ENCODE measurements around the gene PDS5A.
"Not testable (repeated sequence)": the region's sequence is repeated elsewhere in the genome, so short reads cannot be mapped to it uniquely, and the experiment has no call there.

The PDS5A gene

DNA sequence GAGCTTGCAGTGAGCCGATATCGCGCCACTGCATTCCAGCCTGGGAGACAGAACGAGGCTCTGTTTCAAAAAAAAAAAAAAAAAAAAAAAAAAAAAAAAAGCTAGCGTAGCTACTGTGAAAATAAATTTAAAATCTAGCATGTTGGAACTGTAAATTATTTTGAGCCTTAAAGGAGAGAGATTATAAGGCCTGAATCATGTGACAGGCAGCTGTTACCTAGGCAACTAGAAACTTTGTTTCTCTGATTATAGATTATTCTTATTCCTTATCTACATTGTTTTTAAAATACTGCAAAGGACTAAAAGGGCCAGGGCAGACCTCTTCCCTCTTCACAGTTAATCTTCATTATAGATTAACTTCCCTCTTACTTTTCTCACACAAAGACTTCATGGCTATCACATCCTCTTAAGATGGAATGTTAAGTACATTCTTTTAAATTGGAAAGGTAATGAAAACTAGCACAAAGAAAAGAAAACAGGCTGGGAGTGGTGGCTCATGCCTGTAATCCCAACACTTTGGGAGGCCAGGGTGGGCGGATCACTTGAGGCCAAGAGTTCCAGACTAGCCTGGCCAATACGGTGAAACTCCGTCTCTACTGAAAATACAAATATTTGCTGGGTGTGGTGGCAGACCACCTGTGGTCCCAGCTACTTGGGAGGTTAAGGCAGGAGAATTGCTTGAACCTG lies 21.1 kb upstream of the PDS5A start:
- DNase-seq (ENCODE audit: low read depth, low spot score) = no peak
- no peak overlapping the region for H3K4me3 ChIP-seq (ENCODE audit: low read depth, low read length)
- ChIA-PET POLR2A (no interaction called here), CTCF (interaction anchor here (0.8 kb wide), 1 partner anchor 21 kb away, joined by 3 read pairs; no protein-coding TSS in a partner anchor)
- TF ChIP-seq, protein P1, sequence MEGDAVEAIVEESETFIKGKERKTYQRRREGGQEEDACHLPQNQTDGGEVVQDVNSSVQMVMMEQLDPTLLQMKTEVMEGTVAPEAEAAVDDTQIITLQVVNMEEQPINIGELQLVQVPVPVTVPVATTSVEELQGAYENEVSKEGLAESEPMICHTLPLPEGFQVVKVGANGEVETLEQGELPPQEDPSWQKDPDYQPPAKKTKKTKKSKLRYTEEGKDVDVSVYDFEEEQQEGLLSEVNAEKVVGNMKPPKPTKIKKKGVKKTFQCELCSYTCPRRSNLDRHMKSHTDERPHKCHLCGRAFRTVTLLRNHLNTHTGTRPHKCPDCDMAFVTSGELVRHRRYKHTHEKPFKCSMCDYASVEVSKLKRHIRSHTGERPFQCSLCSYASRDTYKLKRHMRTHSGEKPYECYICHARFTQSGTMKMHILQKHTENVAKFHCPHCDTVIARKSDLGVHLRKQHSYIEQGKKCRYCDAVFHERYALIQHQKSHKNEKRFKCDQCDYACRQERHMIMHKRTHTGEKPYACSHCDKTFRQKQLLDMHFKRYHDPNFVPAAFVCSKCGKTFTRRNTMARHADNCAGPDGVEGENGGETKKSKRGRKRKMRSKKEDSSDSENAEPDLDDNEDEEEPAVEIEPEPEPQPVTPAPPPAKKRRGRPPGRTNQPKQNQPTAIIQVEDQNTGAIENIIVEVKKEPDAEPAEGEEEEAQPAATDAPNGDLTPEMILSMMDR (IDR thresholded peaks at IDR 0.05; ENCODE audit: insufficient read depth, low read length, missing control alignments) = no peak

DNA sequence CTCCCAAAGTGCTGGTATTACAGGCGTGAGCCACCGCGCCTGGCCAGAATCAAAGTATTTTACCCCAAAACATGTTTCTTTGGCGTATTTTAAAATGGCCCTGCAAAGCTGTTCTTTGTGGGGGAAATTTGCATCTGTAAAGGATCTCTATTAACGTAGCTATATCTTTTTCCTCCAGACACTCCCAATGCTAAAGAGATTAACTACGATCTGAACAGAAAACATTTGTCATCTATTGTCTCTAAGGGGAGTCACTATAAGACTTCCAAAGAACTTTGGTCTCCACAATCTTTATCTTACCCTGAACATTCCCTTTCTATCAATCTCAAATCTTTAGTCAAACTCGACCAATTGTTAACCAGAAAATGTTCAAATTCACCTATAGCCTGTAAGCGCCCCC lies 19.1 kb upstream of the PDS5A start:
- no peak for DNase-seq (ENCODE audit: low read depth, low spot score)
- TF ChIP-seq, protein P1 (IDR thresholded peaks at IDR 0.05; ENCODE audit: insufficient read depth, low read length, missing control alignments) = no peak
- CTCF ChIA-PET = interaction anchor here (1.6 kb wide), 1 partner anchor 19 kb away, joined by 5 read pairs; no protein-coding TSS in a partner anchor
- no peak overlapping the region for H3K4me3 ChIP-seq (ENCODE audit: low read depth, low read length)
- POLR2A ChIA-PET = no interaction called here

DNA sequence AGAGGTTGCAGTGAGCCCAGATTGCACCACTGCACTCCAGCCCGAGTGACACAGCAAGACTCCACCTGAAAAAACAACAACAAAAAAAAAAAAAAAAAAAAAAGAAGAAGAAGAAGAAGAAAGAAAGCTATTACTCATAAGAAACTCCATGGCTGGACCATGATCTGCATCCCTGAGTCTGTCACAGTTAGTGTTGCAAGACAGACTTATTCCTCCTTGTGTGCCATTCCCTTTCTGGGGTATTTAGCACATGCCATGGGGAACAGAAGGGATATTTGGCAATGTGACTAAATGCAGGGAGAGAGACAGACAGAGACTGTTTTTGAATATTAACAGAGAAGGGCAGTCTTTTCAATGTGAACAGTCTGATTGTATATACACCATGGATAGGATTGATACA lies 16.7 kb upstream of the PDS5A start:
- no peak overlapping the region for H3K4me3 ChIP-seq (ENCODE audit: low read depth, low read length)
- TF ChIP-seq, protein P1 (IDR thresholded peaks at IDR 0.05; ENCODE audit: insufficient read depth, low read length, missing control alignments) = no peak
- CTCF ChIA-PET = interaction anchor here (3.9 kb wide), 1 partner anchor 16 kb away, joined by 28 read pairs; the partner anchor contains the start of gene PDS5A
- POLR2A ChIA-PET = no interaction called here
- no peak for DNase-seq (ENCODE audit: low read depth, low spot score)

DNA sequence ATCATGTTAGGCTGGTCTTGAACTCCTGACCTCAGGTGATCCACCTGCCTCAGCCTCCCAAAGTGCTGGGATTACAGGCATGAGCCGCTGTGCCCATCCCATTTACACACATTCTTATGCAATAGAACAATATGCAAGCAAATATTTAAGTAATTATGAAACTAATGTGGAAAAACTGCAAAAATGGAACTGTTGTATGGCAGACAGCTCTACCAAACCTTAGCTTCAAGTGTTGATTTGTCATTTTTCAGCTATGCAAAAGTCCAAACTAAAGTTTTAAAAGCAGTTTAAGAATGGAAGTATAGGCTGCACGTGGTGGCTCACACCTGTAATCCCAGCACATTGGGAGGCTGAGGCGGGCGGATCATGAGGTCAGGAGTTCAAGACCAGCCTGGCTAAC lies 11.7 kb upstream of the PDS5A start:
- POLR2A ChIA-PET; DNase-seq (ENCODE audit: low read depth, low spot score); H3K4me3 ChIP-seq (ENCODE audit: low read depth, low read length): not testable (repeated sequence)
- CTCF ChIA-PET = interaction anchor here (2.4 kb wide), 1 partner anchor 11 kb away, joined by 9 read pairs; the partner anchor contains the start of gene PDS5A

DNA sequence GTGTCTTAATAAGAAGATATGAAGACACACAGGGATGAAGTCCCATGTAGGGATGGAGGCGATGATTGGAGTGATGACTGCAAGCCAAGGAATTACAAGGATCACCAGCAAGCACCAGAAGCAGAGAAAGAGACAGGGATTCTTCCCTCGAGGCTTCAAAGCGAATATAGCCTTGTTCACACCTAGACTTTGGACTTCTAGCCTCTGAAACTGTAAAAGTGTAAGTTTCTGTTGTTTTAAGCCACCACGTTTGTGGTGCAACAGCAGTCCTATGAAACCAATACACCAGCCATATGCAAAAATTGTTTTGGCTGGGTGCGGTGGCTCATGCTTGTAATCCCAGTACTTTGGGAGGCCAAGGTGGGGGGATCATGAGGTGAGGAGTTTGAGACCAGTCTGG lies 9.8 kb upstream of the PDS5A start:
- H3K4me3 ChIP-seq (ENCODE audit: low read depth, low read length) = no peak overlapping the region
- TF ChIP-seq, protein P1 (IDR thresholded peaks at IDR 0.05; ENCODE audit: insufficient read depth, low read length, missing control alignments) = no peak
- no peak for DNase-seq (ENCODE audit: low read depth, low spot score)
- ChIA-PET POLR2A (no interaction called here), CTCF (interaction anchor here (1.1 to 1.3 kb wide), 2 partner anchors 9 kb away, joined by 4 to 7 read pairs; partner anchors contain the start of gene PDS5A)

DNA sequence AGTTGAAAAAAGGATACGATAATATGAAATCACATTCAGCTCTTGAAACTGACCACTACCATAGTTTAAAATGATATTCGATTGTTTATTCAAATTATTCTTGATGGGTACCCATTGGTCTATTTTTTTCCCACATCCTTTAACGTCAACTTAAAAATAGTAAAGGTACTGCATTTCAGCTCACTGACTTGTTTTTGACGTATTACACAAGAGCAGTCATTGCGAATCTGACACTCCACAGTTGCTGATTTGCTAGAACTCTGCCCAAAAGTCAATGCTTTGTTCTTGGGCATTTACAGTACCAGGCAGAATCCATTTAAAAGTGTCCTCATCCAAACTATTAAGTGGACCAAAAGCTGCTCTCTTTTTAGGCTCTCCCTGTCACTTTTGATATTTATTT lies 1.2 kb upstream of the PDS5A start:
- DNase-seq (ENCODE audit: low read depth, low spot score) = no peak
- no peak overlapping the region for H3K4me3 ChIP-seq (ENCODE audit: low read depth, low read length)
- TF ChIP-seq, protein P1 (IDR thresholded peaks at IDR 0.05; ENCODE audit: insufficient read depth, low read length, missing control alignments) = no peak
- ChIA-PET CTCF (interaction anchor here (0.8 to 2.8 kb wide), 32 partner anchors 8 to 513 kb away, joined by 3 to 35 read pairs (median 4); partner anchors contain the start of genes N4BP2 and UBE2K), POLR2A (interaction anchor here (0.5 to 0.8 kb wide), 2 partner anchors 12 to 77 kb away, joined by 3 read pairs; partner anchors contain the start of gene N4BP2)
